ENCODE measurements around the gene RTN4RL1.

RTN4RL1 gene

GRCh38 chr17:1948517-1948825, 76.7 kb downstream of the RTN4RL1 start:
- no peaks in the 10 kb centered on the region for H3K27me3 Mint-ChIP-seq
- H3K9me3 Mint-ChIP-seq: no peaks in the 10 kb centered on the region
- no peak overlapping the region for H3K27ac Mint-ChIP-seq
- no peaks in the 10 kb centered on the region for H3K4me1 Mint-ChIP-seq
- no peak overlapping the region for H3K4me3 Mint-ChIP-seq
- no peaks in the 10 kb centered on the region for H3K36me3 Mint-ChIP-seq

- Mint-ChIP-seq H3K36me3 (no peaks in the 10 kb centered on the region), H3K27me3 (no peaks in the 10 kb centered on the region), H3K4me1 (no peaks in the 10 kb centered on the region), H3K9me3 (no peaks in the 10 kb centered on the region), H3K4me3 (no peak overlapping the region), H3K27ac (no peak overlapping the region)
These were observed 77.2 kb downstream of the RTN4RL1 start for GRCh38 chr17:1947743-1948516.

GRCh38 chr17:1947229-1947742, 77.8 kb downstream of the RTN4RL1 start:
- H3K9me3 Mint-ChIP-seq: no peaks in the 10 kb centered on the region
- no peak overlapping the region for H3K4me3 Mint-ChIP-seq
- no peaks in the 10 kb centered on the region for H3K36me3 Mint-ChIP-seq
- no peaks in the 10 kb centered on the region for H3K27me3 Mint-ChIP-seq
- H3K4me1 Mint-ChIP-seq: no peaks in the 10 kb centered on the region
- H3K27ac Mint-ChIP-seq: no peak overlapping the region

GRCh38 chr17:1946021-1946932, 78.9 kb downstream of the RTN4RL1 start:
- Mint-ChIP-seq H3K27me3 (no peaks in the 10 kb centered on the region), H3K27ac (no peak overlapping the region), H3K4me1 (no peaks in the 10 kb centered on the region), H3K9me3 (no peaks in the 10 kb centered on the region), H3K4me3 (no peak overlapping the region), H3K36me3 (no peaks in the 10 kb centered on the region)

GRCh38 chr17:1945621-1946020, 79.5 kb downstream of the RTN4RL1 start:
- H3K27ac Mint-ChIP-seq: no peak overlapping the region
- H3K4me3 Mint-ChIP-seq: no peak overlapping the region
- no peaks in the 10 kb centered on the region for H3K36me3 Mint-ChIP-seq
- H3K9me3 Mint-ChIP-seq: no peaks in the 10 kb centered on the region
- no peaks in the 10 kb centered on the region for H3K4me1 Mint-ChIP-seq
- H3K27me3 Mint-ChIP-seq: no peaks in the 10 kb centered on the region

GRCh38 chr17:1943436-1943831, 81.7 kb downstream of the RTN4RL1 start:
- Mint-ChIP-seq H3K27me3 (no peaks in the 10 kb centered on the region), H3K9me3 (no peaks in the 10 kb centered on the region), H3K27ac (no peak overlapping the region), H3K4me1 (no peaks in the 10 kb centered on the region), H3K36me3 (no peaks in the 10 kb centered on the region), H3K4me3 (no peak overlapping the region)

GRCh38 chr17:1942666-1943435, 82.3 kb downstream of the RTN4RL1 start:
- Mint-ChIP-seq H3K4me1 (no peaks in the 10 kb centered on the region), H3K9me3 (no peaks in the 10 kb centered on the region), H3K36me3 (no peaks in the 10 kb centered on the region), H3K27me3 (no peaks in the 10 kb centered on the region), H3K27ac (no peak overlapping the region), H3K4me3 (no peak overlapping the region)

- no peak overlapping the region for H3K4me3 Mint-ChIP-seq
- no peak overlapping the region for H3K27ac Mint-ChIP-seq
- H3K4me1 Mint-ChIP-seq: no peaks in the 10 kb centered on the region
- H3K27me3 Mint-ChIP-seq: no peaks in the 10 kb centered on the region
- H3K36me3 Mint-ChIP-seq: no peaks in the 10 kb centered on the region
- no peaks in the 10 kb centered on the region for H3K9me3 Mint-ChIP-seq
These were observed 83.1 kb downstream of the RTN4RL1 start for GRCh38 chr17:1942066-1942365.

- Mint-ChIP-seq H3K9me3 (no peaks in the 10 kb centered on the region), H3K27me3 (no peaks in the 10 kb centered on the region), H3K4me3 (no peak overlapping the region), H3K36me3 (no peaks in the 10 kb centered on the region), H3K4me1 (no peaks in the 10 kb centered on the region), H3K27ac (no peak overlapping the region)
These were observed 83.7 kb downstream of the RTN4RL1 start for GRCh38 chr17:1941272-1942065.

- Mint-ChIP-seq H3K27me3 (no peaks in the 10 kb centered on the region), H3K4me1 (no peaks in the 10 kb centered on the region), H3K4me3 (no peak overlapping the region), H3K27ac (peak overlapping the region; percentile 4), H3K36me3 (no peaks in the 10 kb centered on the region), H3K9me3 (no peaks in the 10 kb centered on the region)
These were observed 84.3 kb downstream of the RTN4RL1 start for GRCh38 chr17:1940810-1941185.

GRCh38 chr17:1939981-1940809, 84.9 kb downstream of the RTN4RL1 start:
- H3K36me3 Mint-ChIP-seq: no peaks in the 10 kb centered on the region
- no peaks in the 10 kb centered on the region for H3K9me3 Mint-ChIP-seq
- H3K27ac Mint-ChIP-seq: no peak overlapping the region
- no peaks in the 10 kb centered on the region for H3K27me3 Mint-ChIP-seq
- no peaks in the 10 kb centered on the region for H3K4me1 Mint-ChIP-seq
- no peak overlapping the region for H3K4me3 Mint-ChIP-seq

- no peaks in the 10 kb centered on the region for H3K9me3 Mint-ChIP-seq
- H3K36me3 Mint-ChIP-seq: no peaks in the 10 kb centered on the region
- H3K4me3 Mint-ChIP-seq: no peak overlapping the region
- no peak overlapping the region for H3K27ac Mint-ChIP-seq
- no peaks in the 10 kb centered on the region for H3K27me3 Mint-ChIP-seq
- no peaks in the 10 kb centered on the region for H3K4me1 Mint-ChIP-seq
These were observed 87.7 kb downstream of the RTN4RL1 start for GRCh38 chr17:1937461-1937860.

- no peaks in the 10 kb centered on the region for H3K27me3 Mint-ChIP-seq
- no peaks in the 10 kb centered on the region for H3K4me1 Mint-ChIP-seq
- no peak overlapping the region for H3K4me3 Mint-ChIP-seq
- no peaks in the 10 kb centered on the region for H3K36me3 Mint-ChIP-seq
- H3K9me3 Mint-ChIP-seq: no peaks in the 10 kb centered on the region
- no peak overlapping the region for H3K27ac Mint-ChIP-seq
These were observed 88.4 kb downstream of the RTN4RL1 start for GRCh38 chr17:1936766-1937165.

- no peaks in the 10 kb centered on the region for H3K9me3 Mint-ChIP-seq
- H3K27ac Mint-ChIP-seq: no peak overlapping the region
- no peak overlapping the region for H3K4me3 Mint-ChIP-seq
- no peaks in the 10 kb centered on the region for H3K27me3 Mint-ChIP-seq
- H3K36me3 Mint-ChIP-seq: no peaks in the 10 kb centered on the region
- H3K4me1 Mint-ChIP-seq: no peaks in the 10 kb centered on the region
These were observed 90.2 kb downstream of the RTN4RL1 start for GRCh38 chr17:1934901-1935300.

Data from activated naive CD4-positive, alpha-beta T cell treated with anti-CD3 and anti-CD28 coated beads, Interleukin-2, amount 50 U/mL, for 24 hours (primary cell).